Peyer's patch (tissue), 4 donors: ENCODE results near the gene TDRD12. TPM values are rescaled to one million over a fixed set of nuclear protein-coding genes. Genes with fewer than 3 reads are reported as not detected.
"Not testable (repeated sequence)": the region's sequence is repeated elsewhere in the genome, so short reads cannot be mapped to it uniquely, and the experiment has no call there.

Source experiments
- DNase-seq, 3 donors: peaks; one replicate each; pipeline ENCODE4 v3.0.0-alpha.2; 2017 to 2019
- H3K27ac ChIP-seq, 4 donors: fragments of 200-600 bp; sonication (generic); one replicate each; pipeline ENCODE4 v1.5.1; 2016 to 2019
- H3K27me3 ChIP-seq, 2 donors: fragments of 200-600 bp; sonication (generic); one replicate each; pipeline ENCODE4 v1.5.1; 2019
- H3K36me3 ChIP-seq, 3 donors: fragments of 200-600 bp; sonication (generic); one replicate each; pipeline ENCODE4 v1.5.1; 2016 to 2019
- H3K4me1 ChIP-seq, 4 donors: fragments of 200-600 bp; sonication (generic); one replicate each; pipeline ENCODE4 v1.5.1; 2016 to 2019
- H3K4me3 ChIP-seq, 4 donors: fragments of 200-600 bp; sonication (generic); 1 replicate in 3 of 4; 2 replicates in 1 of 4; pipeline ENCODE4 v1.5.1; 2016 to 2019; ENCODE audit warnings: mild to moderate bottlenecking in 1 of 4
- H3K9me3 ChIP-seq, 4 donors: fragments of 200-600 bp; sonication (generic); one replicate each; pipeline ENCODE4 v1.5.1; 2016 to 2019; ENCODE audit warnings: mild to moderate bottlenecking in 1 of 4
- CTCF ChIP-seq, 6 experiments: fragments of 450-650 bp in 4 of 6; fragments of 200-600 bp in 2 of 6; sonication (generic) in 1 of 6; IDR thresholded peaks; one replicate each; pipeline ENCODE4 v1.5.1; 2017 to 2019; ENCODE audit warnings: antibody characterized with exemption in 6 of 6, mild to moderate bottlenecking in 3 of 6, moderate library complexity in 1 of 6
- POLR2A ChIP-seq, 2 donors: fragments of 450-650 bp; IDR thresholded peaks; one replicate each; pipeline ENCODE4 v1.5.1; 2017; ENCODE audit warnings: antibody characterized with exemption in 2 of 2, mild to moderate bottlenecking in 2 of 2, moderate library complexity in 2 of 2
- total RNA-seq, 4 donors: library from RNA; depleted of rRNA; stranded (reverse); fragments of >200 nt; gene quantifications; one replicate each; pipeline ENCODE4 v1.1.0, GENCODE V29; 2016

TDRD12 gene
- total RNA-seq, 4 donors from 2014 or later, result 1.7 TPM; not detected in 3

DNA sequence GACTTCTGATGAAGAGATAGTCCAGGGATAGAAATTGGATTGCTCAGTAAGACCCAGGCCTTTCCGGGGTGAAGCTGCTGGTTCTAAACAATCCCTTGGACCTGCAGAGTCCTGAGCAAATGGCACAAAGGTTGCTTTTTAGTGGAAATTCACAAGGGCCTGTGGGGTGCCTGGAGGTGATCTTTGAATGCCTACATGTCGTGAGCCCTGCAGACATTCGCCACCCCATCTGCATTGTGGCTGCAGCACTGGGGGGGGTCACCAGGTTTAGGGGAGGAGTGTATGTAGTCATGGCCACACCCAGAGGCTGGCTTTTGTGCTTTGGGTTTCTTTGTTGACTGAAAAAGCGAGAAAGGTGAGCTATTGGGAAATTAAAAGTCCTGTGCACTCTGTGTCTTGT is 108.6 kb downstream of the TDRD12 start:
- H3K4me3 ChIP-seq, result no peak overlapping the region
- DNase-seq, result no peak
- H3K9me3 ChIP-seq, result no peaks in the 10 kb centered on the region
- H3K27me3 ChIP-seq, result no peaks in the 10 kb centered on the region
- H3K4me1 ChIP-seq, result no peaks in the 10 kb centered on the region
- H3K27ac ChIP-seq, result no peak overlapping the region
- no peak for TF ChIP-seq CTCF (IDR thresholded peaks at IDR 0.05)
- TF ChIP-seq POLR2A (IDR thresholded peaks at IDR 0.05), result no peak
- H3K36me3 ChIP-seq, result peaks cover 0 to 38% (median 0%) of the 10 kb centered on the region in 3 donors

GRCh38 chr19:32828643-32829344 is 109.2 kb downstream of the TDRD12 start:
- Histone ChIP-seq H3K27ac (no peak overlapping the region), H3K9me3 (no peaks in the 10 kb centered on the region), H3K36me3 (peaks cover 0 to 38% (median 0%) of the 10 kb centered on the region in 3 donors), H3K4me1 (no peaks in the 10 kb centered on the region), H3K27me3 (no peaks in the 10 kb centered on the region), H3K4me3 (no peak overlapping the region)
- TF ChIP-seq CTCF (IDR thresholded peaks at IDR 0.05) (no peak), POLR2A (IDR thresholded peaks at IDR 0.05) (no peak)
- DNase-seq, result no peak

DNA sequence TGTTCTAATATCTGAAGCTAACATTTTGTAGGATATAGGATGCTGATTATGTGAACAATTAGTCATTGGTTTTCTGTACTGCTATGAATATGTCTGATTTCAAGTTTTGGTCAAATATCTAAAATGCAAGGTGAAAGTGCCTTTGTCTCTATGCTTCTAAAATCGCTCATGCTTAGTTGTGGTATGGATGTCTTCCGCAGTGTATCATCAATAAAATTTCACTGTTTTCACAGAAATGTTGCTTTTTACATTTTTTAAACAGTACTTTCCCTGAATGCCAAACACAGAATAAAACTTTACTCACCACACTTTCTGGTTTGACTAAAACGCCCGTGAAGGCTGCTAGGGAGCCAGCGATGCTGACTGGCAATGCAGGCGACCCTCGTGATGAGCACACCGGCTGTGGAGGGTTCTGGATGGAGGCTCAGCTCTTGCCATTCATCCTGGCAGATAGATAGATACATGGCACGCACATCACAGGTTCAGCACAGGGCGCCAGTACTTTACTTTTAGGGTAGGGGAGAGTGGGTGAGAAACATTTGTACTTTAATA is 109.9 kb downstream of the TDRD12 start:
- TF ChIP-seq CTCF (IDR thresholded peaks at IDR 0.05) (no peak), POLR2A (IDR thresholded peaks at IDR 0.05) (no peak)
- Histone ChIP-seq H3K27ac (no peak overlapping the region), H3K4me3 (no peak overlapping the region), H3K4me1 (no peaks in the 10 kb centered on the region), H3K36me3 (peaks cover 0 to 44% (median 0%) of the 10 kb centered on the region in 3 donors), H3K9me3 (no peaks in the 10 kb centered on the region), H3K27me3 (no peaks in the 10 kb centered on the region)
- no peak for DNase-seq

DNA sequence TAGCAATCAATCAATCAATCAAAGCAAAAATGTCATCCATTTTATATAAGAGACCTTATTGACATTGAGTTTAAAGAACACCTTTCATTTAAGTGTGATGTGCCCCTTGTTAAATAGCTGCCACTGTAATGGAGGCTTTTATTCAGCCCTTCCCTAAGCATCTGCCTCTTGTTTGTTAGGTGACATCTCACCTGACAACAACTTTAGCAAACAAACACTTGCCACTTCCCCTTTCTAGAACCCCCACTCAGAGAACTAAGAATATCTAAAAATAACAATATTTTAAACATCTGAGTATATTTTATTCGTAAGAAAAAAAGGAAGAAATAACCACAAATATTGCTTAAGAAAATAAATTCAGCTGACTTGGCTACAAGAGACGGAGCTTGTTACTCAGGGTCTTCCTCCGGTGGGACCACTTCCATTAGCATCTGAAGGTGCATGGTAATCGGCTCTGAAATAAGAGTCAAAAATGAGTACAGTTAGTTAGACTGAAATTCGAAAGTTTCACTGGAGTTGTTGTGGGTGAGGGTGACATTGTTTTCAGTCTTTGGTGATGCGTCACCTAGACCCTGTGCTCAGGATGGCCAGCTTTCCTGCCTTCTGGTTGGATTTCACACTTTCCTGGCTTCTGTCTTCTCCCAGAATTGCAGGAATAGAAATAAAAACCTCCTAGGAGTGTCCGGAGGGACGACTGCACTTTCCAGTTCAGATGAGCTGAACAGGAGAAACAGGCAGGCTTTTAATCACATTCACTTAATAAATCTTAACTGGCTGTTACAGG is 110.9 kb downstream of the TDRD12 start:
- TF ChIP-seq POLR2A (IDR thresholded peaks at IDR 0.05), result no peak
- no peak for TF ChIP-seq CTCF (IDR thresholded peaks at IDR 0.05)
- Histone ChIP-seq H3K4me1 (no peaks in the 10 kb centered on the region), H3K36me3 (peaks cover 0 to 45% (median 0%) of the 10 kb centered on the region in 3 donors), H3K9me3 (no peaks in the 10 kb centered on the region), H3K27me3 (no peaks in the 10 kb centered on the region), H3K27ac (no peak overlapping the region), H3K4me3 (no peak overlapping the region)
- DNase-seq, result no peak

DNA sequence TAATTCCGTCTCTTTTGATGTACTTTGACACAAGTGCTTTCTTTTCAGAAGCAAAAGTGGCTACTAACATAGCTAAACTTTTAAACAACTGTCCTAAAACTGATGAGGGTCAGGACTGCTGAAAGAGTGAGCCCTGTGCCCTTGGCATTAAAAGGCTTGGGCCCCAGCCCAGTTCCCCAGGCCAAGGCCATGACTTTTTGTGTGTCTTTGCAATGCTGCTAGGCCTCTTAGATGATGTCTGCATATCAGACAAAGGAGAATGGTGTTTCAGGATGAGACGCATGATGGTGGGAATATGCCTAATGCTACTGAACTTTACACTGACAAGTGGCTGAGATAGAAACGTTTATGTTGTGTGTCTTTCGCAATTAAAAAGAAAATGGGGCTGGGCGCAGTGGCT is 112.0 kb downstream of the TDRD12 start:
- H3K27ac ChIP-seq, result no peak overlapping the region
- peaks cover 0 to 45% (median 0%) of the 10 kb centered on the region in 3 donors for H3K36me3 ChIP-seq
- H3K9me3 ChIP-seq, result no peaks in the 10 kb centered on the region
- H3K4me1 ChIP-seq, result no peaks in the 10 kb centered on the region
- DNase-seq, result no peak
- no peak overlapping the region for H3K4me3 ChIP-seq
- no peaks in the 10 kb centered on the region for H3K27me3 ChIP-seq
- TF ChIP-seq CTCF (IDR thresholded peaks at IDR 0.05), result no peak
- TF ChIP-seq POLR2A (IDR thresholded peaks at IDR 0.05), result no peak

DNA sequence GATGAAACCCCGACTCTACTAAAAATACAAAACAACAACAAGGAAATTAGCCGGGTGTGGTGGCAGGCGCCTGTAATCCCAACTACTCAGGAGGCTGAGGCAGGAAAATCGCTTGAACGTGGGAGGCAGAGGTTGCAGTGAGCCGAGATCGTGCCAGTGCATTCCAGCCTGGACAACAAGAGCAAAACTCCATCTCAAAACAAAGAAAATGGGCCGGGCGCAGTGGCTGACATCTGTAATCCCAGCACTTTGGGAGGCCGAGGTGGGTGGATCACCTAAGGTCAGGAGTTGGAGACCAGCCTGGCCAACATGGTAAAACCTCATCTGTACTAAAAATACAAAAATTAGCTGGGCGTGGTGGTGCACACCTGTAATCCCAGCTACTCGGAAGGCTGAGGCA is 112.5 kb downstream of the TDRD12 start:
- peaks cover 0 to 45% (median 0%) of the 10 kb centered on the region in 3 donors for H3K36me3 ChIP-seq
- H3K9me3 ChIP-seq, H3K27ac ChIP-seq, DNase-seq, H3K4me3 ChIP-seq, H3K4me1 ChIP-seq, H3K27me3 ChIP-seq: not testable (repeated sequence)

- not testable (repeated sequence) for H3K27ac ChIP-seq
These were observed 113.3 kb downstream of the TDRD12 start for GRCh38 chr19:32832825-32833224.

DNA sequence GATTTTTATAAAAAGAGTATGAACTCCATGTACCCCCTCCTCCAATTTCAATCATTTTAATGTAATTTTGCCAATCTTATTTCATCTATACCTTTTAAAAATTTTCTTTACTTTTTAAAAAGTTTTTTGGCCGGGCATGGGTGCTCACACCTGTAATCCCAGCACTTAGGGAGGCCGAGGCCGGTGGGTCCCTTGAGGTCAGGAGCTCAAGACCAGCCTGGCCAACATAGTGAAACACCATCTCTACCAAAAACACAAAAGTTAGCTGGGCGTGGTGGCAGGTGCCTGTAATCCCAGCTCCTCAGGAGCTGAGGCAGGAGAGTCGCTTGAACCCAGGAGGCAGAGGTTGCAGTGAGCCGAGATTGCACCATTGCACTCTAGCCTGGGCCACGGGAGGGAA is 113.8 kb downstream of the TDRD12 start:
- H3K27ac ChIP-seq, H3K9me3 ChIP-seq, H3K4me1 ChIP-seq, DNase-seq, H3K27me3 ChIP-seq, H3K4me3 ChIP-seq: not testable (repeated sequence)
- peaks cover 0 to 38% (median 0%) of the 10 kb centered on the region in 3 donors for H3K36me3 ChIP-seq

More at GRCh38 chr19:32832825-32833224, 113.3 kb downstream of the TDRD12 start:
- not testable (repeated sequence) for H3K4me3 ChIP-seq, H3K9me3 ChIP-seq, DNase-seq, H3K27me3 ChIP-seq, H3K4me1 ChIP-seq
- peaks cover 0 to 43% (median 0%) of the 10 kb centered on the region in 3 donors for H3K36me3 ChIP-seq
